NCI-H2171 (cell line): ENCODE data around the gene NTSR1.

Experiments used
- DNase-seq: peaks from one replicate; lab custom pipeline; 2025; lab: John Stamatoyannopoulos, UW

Gene NTSR1

DNA sequence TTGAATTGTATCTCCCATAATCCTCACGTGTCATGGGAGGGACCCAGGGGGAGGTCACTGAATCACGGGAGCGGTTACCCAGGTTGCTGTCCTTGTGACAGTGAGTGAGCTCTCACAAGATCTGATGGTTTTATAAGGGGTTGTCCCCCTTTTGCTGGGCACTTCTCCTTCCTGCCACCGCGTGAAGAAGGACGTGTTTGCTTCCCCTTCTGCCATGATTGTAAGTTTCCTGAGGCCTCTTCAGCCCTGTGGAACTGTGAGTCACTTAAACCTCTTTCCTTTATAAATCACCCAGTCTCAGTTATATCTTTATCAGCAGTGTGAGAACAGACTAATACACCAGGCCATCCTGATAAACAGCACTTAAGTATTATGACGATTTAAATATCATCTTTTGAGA lies 78.7 kb downstream of the NTSR1 start:
- no peak for DNase-seq

DNA sequence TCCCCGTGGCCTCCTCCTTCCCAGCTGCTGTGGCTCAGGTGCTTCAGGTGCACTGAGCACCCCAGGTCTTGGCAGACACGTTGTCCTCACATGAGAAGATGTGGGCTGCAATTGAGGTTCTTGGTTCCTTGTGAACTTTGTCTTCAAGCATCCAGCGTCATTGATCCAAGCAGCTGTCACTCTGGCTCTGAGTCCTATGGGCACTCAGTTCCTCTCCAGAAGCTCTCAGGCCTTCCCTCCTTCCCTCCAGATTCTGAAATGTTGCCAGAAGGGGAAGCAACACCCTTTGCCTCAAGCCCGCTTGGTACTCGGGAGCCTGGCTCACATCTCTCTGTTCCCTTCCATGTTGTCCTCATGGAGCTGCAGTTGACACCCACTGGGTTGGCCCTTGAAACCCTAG lies 79.2 kb downstream of the NTSR1 start:
- no peak for DNase-seq

DNA sequence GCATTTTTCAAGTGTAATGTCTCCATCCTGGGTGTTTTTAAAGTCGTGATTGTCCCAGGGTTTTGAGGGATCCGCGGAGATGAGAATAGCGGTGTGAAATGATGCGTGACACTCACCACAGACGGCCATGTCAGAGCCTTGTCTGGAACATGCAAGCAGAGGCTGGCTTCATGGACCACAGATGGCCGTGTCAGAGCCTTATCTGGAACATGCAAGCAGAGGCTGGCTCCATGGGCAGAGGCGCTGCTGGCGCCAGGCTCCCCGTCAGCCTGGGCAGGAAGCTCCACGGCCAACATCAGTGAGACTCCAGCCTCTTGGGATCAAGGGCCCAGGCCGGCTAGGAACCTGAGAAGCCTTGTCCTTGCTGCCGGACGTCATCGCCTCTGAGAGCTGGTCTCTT lies 80.0 kb downstream of the NTSR1 start:
- DNase-seq = no peak

DNA sequence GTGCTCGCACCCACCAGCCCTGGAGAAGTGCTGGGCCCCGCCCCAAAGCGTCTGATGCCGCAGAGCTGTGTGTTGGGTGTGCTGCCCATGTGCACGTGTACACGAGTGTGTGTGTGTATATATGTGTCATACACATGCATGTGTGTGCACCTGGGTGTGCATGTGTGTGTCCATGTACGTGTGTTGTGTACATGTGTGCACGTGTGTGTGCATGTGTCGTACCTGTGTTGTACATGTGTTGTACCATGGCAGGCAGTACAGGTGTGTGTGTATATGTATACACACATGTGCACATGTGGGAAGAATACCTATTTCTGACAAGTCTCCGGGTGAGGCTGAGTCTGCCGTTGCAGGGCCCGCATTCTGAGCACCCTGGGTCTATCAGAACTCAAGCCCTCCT lies 81.4 kb downstream of the NTSR1 start:
- DNase-seq = no peak

DNA sequence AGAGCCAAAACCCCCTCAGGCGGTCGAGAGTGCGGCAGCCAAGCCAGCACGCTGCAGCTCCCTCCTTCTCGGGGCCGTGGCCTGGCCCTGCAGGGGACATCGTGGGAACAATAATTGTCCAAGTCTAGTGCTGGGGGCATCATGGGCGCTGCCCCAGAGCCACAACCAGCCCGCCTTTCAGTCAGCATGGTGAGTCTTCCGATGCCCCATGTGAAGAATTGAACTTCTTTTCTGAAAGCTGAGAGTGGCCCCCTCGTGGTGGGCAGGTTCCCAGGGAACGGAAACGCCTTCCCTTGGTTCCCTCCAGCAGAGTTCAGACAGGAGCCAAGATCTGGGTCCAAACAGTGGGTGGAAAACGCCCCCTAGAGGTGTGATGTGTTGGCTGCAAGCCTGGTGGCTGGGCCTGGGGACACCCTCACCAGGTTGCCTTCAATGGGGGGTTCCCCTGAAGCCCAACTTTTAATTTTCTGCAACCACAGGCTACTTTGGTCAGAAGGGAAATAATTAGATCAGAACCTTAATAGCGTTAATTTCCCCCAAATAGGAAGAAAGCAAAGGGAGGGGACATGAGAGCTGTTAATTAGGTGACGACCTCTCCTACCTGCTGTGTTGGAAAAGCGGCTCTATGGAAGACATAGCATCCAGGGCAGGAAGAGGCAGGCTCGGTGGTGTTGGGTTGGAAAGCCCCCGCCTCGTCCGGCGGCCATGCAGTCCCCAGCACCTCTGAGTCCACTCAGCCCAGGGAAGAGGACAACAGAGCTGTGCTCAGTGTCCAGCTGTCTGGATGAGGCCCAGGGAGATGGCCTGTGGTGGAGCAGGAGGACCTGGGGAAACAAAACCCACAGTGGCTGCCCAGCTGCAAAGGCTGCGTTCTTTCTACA lies 82.9 kb downstream of the NTSR1 start:
- DNase-seq = peak; percentile 90

DNA sequence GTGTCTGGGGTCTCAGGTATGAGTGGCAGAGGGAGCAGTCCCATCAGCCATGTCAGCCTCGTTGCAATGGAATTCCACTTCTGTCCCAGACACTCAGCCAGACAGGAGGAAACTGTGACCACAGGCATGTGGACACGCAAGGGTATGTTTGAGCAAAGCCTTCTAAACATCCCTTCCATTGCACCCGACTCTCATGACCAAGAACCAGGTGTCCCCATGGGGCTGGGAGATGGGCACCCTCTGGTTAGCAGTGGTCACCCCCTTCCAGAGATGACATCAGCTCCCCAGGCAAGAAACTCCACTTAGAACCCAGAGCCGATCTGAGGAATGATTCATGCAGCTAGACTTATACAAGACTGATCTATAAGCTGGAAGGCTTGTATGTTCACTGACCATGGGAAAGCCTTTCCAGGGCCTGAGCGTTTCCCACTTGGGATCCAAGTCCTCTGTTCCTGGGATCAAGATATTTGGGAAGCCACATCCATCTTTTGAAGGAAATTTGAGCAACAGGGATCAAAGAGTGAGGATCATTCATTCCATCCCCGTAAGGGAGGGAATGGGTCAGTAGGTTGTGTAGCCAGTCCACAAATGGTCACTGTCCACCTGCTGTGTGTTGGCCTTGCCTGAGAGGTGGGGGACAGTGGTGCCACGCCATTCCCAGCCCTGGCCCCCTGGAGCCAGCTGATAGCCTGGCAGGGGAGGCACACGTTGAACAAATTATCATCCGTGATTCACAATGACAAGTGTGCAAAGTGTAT lies 83.7 kb downstream of the NTSR1 start:
- no peak for DNase-seq

DNA sequence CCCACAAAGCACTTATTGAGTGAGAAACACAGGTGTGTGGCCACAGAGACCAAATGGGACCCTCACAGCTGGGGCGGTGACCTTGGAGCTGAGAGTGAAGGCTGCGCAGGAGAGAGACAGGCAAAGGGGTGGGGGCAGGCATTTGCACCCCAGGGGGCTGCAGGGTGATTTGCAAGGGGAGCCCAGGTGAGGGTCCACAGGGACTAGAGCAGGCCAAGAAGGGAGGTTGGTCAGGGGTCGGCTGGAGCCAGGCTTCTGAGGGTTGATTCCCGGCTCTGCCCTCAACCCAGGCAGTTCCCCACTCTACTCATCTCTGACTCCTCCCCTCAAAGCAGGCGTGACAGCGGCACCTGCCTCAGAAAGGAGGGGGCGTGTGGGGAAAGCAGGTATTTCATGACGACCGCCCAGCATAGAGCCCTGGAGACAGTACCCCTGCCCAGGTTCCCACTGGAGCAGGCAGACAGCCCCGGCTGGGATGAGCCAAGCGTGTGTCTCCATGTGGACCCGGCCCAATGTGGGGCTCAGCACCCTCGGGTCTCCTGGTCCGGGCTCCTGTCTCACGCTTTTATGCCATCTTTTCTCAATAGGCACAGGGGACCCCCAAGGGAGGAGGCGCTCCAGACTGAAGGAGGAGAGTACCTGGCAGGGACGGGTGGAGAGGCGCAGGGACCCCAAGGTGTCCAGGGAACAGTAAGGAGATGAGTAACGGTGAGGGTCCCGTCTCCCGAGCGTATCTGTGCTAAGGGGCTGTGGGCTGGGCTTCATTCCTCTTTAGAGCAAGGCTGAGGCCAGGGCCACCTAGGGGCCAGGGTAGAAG lies 84.5 kb downstream of the NTSR1 start:
- no peak for DNase-seq

DNA sequence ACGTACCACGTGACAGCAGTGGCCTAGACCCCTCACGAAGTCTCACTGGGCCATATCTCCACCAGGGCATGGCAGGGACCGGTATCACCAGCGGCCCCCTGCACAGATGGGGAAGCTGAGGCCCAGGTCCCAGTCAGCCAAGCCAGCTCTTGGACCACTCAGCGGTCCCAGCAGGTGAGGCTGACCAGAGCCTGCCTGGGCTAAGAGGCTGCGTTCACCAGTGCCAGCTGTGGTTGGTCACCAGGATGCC lies 85.0 kb downstream of the NTSR1 start:
- DNase-seq = no peak

DNA sequence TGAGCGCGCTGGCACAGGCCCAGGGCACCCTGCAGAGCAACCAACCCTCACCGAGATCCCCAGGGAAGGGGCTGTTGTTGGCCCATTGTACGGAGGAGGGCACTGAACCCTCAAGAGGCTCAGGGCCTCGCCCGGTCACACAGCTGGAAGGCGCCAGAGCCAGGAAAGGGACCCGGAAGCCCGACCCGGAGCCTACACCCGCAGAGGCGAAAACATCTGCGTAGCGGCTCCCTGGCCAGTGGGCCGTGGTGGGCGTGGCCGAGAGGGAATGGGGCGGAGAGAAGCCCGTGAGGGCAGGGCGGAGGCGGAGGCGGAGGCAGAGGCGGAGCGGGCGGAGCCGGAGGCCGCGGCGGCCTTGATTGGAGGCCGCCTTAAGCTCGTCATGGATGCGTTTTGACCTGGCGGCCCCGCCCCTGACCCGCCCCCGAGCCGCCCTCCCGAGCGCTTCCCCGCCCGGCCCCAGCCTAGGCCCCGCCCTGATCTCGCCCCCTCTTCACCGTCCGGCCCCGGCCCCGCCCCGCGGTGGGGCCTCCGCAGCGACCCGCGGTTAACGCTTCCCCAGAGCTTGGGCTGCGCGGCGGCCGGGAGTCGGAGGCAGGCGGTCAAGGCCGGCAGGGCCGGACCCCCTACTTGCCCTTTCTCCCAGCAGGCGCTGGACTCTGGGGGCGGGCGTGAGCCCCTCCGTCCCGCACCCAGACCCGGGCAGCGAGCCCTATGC lies 85.5 kb downstream of the NTSR1 start:
- DNase-seq = peak; percentile 97

DNA sequence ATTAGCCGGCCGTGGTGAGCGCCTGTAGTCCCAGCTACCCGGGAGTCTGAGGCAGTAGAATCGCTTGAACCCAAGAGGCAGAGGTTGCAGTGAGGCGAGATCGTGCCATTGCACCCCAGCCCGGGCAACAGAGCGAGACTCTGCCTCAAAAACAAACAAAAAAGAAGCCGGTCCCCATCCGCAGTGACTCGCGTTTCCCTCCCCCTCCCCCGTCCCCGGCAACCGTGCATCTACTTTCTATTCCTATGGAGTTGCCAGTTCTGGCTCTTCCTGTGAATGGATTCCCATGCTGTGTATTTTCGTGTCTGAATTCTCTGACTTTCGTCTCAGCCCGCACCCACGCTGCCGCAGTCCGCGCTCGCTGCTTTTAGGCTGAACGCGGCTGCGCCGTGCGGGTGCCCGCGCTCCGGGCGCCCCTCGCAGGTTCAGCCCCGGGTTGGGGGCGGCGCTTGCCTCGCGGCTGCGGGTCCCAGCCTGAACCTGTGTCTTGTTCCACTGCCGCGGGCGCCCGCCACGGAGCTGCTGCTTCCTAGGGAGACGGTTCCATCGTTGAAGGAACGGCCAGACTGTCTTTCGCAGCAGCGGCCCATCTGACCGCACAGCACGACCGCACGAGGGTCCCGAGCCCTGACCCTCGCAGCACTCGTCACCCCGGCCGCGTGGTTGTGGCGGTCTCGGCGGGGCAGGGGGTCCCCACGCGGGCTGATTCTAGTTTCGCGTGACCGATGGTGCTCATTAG lies 86.6 kb downstream of the NTSR1 start:
- DNase-seq = peak; percentile 88

DNA sequence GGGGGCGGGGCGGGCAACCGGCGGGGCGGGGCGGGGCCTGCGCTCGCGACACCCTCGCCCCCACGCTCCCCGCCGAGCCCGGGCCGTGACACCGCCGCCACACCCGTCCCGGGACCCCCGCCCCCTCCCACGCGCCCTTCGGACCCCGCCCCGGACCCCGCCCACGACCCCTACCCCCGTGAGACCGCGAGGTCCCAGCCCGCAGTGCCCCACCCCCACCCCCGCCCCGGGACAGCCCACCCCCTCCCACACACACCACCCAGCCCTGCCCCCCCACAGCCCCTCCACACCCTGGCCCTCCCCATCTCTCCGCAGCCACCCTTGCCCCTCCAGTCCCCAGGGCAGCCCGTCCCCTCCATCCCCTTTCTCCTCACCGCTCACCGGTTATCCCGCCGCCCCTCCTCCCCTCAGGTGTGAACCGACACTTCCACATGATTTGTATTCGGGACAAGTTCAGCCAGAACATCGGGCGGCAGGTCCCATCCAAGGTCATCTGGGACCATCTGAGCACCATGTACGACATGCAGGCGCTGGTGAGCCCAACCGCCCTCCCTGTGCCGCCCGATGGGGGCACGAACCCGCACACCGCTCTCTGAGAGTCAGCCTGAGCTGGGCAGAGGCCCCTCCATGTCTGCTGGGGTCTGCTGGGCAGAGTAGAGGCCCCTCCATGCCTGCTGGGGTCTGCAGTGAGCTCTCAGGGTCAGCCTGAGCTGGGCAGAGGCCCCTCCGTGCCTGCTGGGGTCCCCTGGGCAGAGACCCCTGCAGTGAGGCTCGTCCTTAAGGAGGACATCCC lies 88.3 kb downstream of the NTSR1 start:
- DNase-seq = no peak

DNA sequence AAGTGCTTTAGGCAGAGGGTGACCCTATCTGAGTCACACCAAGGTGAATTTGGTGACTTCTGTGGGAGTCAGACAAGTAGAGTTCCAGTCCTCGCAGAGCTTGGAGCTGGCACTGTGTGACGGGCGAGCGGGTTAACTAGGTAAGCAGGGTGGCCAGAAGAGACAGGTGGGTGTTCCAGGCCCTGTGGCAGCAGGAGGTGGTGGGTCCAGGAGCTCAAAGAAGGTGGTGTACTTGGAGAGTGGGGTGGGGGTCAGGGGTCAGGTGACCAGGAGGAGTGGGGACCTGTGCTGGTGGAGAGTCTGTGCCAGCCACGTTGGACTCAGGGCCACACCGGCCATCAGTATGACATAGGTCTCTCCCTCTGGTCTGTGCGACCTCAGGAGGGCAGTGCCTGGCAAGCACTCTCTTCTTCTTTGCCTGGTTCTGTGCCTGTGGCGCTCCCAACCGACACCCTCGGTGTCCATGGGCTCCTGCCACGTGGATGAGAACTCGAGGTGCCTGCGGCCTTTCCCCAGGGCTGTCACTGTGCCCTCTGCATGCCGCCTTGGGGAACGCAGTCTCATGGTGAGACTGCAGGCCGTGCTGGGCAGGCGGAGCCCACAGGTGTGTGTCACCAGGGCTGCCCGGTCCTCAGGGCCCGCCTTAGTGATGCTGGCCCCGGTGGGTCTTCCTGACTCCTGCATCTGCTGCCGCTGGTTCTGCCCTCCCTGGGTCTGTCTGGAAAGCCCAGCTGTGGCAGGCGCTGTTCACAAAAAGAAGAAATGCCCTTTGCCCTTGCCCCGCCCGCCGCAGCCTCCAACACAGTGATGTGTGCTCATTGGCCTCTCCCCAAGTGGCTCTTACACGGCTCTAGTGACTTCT lies 89.3 kb downstream of the NTSR1 start:
- DNase-seq = no peak

DNA sequence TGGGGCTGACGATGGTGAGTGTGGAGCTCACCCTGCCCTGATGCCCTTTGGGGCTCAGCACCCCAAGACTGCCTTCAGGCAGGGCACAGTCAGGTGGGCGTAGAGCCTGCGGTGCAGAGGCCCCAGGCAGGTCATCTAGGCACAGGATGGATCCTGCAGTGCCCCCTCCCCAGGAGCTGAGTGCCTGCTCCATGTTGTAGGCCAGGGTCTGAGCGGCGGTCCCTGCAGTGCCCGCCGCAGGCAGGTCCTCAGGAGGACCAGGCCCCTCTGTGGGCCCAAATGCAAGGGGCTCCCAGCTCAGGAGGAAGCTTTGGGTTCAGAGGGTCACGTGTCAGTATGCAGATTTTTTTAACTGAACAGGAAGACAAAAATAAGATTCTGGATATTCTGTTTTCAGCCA lies 90.4 kb downstream of the NTSR1 start:
- no peak for DNase-seq

DNA sequence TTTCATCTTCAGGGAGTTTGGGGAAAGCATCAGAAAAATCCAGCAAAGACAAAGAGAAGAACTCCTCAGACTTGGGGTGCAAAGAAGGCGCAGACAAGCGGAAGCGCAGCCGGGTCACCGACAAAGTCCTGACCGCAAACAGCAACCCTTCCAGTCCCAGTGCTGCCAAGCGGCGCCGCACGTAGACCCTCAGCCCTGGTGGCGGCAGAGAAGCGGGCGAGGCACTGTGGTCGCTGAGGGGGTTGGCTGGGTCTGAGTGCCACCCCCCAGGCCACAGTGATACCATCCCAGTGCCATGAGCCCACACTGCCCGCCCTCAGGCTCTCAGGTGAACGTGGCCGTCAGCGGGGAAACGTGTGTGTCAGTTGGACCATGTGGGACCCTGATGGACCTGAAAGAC lies 90.8 kb downstream of the NTSR1 start:
- DNase-seq = no peak

DNA sequence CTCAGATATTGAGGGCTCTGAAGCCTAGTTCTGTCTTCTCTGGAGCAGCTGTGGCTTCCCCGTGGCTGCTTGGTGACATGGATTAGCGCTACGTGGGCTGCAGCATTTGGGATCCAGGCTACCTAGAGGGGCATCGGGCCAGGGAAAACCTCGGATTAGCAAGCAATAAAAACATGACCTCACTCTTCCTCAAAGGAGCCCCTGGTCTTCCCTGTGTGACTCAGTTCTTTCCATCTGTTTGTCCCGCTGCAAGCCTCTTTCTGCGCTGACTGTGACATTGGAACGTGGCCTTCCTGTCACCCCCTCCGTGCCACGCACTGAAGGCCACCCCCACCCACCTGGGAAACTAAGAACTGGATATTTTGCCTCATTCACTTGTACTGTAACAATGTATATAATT lies 91.2 kb downstream of the NTSR1 start:
- no peak for DNase-seq

DNA sequence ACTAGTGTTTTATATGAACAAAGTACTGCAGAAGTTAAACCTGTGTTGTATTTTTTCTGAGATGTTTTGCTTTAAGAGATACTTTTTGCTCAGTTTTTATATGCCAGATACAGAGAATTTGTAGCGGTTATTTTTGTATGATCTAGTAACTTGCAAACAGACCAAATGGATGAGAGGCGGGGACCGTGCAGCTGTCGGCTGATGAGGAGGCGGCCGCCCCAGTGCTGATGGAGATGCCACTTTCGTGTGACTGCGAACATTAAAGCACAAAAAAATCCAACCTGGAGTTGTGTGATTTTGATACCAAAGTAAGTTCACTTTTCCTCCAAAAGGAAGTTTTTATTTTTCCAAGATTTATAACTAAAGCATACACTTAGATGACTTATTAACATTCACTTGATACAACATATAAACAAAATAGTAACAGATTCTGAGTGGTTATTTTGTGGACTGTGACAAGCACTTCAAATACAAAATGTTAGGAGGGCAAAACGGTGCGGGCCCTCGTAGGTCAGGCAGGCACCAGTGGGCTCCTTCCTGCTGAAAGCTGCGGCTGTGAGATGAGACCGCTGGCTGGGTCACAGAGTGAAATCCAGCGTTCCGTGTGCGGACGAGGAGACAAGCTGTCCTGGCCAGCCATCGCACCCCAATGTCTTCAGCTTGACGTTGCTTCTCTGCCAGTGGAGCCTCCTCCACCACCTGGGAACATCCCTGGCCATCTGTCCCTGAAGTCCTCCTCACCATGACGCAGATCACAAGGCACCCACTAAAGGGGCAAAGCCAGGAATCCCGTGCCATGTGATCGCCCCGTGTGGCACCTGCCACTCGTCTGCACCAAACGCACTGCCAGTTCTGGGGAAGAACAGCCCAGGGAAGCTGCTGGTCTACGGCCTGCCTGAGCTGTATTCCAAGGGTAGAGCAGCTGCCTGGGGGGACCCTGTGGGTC lies 92.0 kb downstream of the NTSR1 start:
- no peak for DNase-seq

DNA sequence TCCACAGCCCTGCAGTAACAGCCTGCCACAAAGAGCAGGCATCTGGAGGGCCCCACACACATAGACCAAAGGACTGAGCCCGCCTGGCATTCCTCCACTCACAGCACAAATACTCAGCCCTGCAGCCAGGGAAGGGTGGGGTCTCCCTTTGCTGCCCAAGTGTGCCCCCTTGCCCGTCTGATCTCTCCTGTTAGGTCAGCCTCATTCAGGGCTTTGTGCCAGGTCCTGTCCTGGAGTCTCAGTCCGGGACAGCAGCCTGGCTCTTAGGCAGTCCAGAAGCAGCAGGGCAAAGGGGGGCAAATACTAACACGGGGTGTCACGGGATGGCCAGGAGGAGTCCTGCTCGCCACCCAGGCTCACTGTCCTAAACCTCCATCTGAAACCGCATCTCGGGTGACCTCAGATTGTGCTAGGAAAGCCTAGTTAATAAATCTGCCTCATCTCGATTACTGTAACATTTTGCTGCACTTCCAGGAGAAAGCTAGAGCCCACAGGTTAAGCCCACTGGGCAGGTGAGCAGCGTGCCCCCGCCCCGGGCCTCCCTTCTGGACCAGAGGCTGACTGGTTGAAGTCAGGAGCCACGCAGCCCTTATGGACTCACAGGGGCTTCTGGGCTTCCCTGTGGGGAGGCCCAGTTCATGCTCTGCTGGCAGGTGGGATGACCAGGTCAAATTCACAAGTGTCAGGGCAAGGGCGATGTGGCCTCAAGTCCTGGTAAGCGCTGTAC lies 92.8 kb downstream of the NTSR1 start:
- DNase-seq = no peak
